Left ventricle myocardium inferior (tissue), 1 donor: ENCODE results near the gene TECPR1. TPM values are rescaled to one million over a fixed set of nuclear protein-coding genes. Genes with fewer than 3 reads are reported as not detected.

ENCODE experiments used
- DNase-seq: peaks from one replicate; pipeline ENCODE4 v3.0.0-alpha.2; 2020
- H3K27ac ChIP-seq: fragments of 200-600 bp; replicated peaks from 2 replicates; pipeline ENCODE4 v1.8.0; 2021
- H3K27me3 ChIP-seq: fragments of 200-600 bp; 2 replicates; pipeline ENCODE4 v1.8.0; 2021; ENCODE audit warnings: low read depth
- H3K36me3 ChIP-seq: fragments of 200-600 bp; 2 replicates; pipeline ENCODE4 v1.8.0; 2021
- H3K4me1 ChIP-seq: fragments of 200-600 bp; 2 replicates; pipeline ENCODE4 v1.8.0; 2021
- H3K4me3 ChIP-seq: fragments of 200-600 bp; 2 replicates; pipeline ENCODE4 v1.8.0; 2021; ENCODE audit warnings: mild to moderate bottlenecking, moderate library complexity
- H3K9me3 ChIP-seq: fragments of 200-600 bp; replicated peaks from 2 replicates; pipeline ENCODE4 v1.8.0; 2021
- intact Hi-C: fragments of 100-400 bp; cut with micrococcal nuclease; formaldehyde crosslinking; loops from one replicate; pipeline ENCODE4 v1.11.0; 2022
- total RNA-seq: library from RNA; stranded (reverse); fragmentation: NEBNext Ultra II Directional; extraction: Animal tissue kit (Norgen Biotek cat#: 25700); gene quantifications from one replicate; pipeline ENCODE4 v1.2.1, GENCODE V29; 2021
- TF ChIP-seq, protein P1 (sequence below): fragments of 200-600 bp; IDR thresholded peaks from 2 replicates; pipeline ENCODE4 v1.8.0; 2021; ENCODE audit warnings: antibody characterized with exemption, mild to moderate bottlenecking, borderline replicate concordance
- donor health status: DM: no; HTN: yes; CAD: no; lungs with severe emphysema.

TECPR1 gene
- total RNA-seq, 1 donor from 2014 or later, result 17.3 TPM

DNA sequence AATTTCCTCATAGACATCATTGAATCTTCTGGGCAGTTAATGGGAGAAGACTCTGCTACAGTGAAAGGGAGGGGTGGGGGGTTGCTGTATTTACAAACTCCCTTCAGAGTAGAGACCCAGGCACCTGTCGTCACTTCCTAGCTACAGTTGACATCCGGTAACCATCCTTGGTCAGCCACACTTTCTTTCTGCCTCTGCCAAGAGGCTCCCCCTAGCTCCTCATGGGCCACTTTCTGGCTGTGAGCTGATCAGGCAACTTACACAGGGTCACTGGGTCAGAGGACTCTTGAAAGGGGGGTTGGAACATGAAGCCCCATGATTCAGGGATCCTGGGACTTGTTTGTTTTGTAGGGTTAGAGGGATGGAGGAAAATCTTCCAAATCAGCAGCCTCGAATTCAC is 1.2 kb downstream of the TECPR1 start:
- intact Hi-C loops, result no loop called here
- H3K9me3 ChIP-seq, result no peaks in the 10 kb centered on the region
- peaks cover 3% of the 10 kb centered on the region for H3K36me3 ChIP-seq
- no peak for DNase-seq
- TF ChIP-seq, protein P1, sequence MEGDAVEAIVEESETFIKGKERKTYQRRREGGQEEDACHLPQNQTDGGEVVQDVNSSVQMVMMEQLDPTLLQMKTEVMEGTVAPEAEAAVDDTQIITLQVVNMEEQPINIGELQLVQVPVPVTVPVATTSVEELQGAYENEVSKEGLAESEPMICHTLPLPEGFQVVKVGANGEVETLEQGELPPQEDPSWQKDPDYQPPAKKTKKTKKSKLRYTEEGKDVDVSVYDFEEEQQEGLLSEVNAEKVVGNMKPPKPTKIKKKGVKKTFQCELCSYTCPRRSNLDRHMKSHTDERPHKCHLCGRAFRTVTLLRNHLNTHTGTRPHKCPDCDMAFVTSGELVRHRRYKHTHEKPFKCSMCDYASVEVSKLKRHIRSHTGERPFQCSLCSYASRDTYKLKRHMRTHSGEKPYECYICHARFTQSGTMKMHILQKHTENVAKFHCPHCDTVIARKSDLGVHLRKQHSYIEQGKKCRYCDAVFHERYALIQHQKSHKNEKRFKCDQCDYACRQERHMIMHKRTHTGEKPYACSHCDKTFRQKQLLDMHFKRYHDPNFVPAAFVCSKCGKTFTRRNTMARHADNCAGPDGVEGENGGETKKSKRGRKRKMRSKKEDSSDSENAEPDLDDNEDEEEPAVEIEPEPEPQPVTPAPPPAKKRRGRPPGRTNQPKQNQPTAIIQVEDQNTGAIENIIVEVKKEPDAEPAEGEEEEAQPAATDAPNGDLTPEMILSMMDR, result no peak
- H3K27me3 ChIP-seq, result no peaks in the 10 kb centered on the region
- H3K27ac ChIP-seq, result peak overlapping the region; percentile 91
- H3K4me3 ChIP-seq, result peak overlapping the region; percentile 90
- H3K4me1 ChIP-seq, result peaks cover 74% of the 10 kb centered on the region

DNA sequence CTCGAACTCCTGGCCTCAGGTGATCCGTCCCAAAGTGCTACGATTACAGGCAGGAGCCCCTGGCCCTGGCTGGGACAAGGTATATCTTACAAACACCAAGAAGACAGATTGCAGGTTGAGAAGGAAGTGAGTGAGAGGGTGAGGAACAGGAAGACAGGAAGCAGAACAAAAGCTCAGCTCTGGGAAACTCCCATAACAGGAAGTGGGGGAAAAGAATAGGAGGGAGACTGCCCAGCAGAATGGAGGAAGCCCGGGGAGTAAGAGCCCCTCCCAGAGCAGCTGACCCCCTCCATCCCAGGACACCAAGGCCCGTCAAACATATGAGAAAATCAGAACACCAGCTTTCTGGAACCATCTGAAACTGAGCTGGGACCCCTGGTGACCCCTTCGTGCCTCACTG is 2.9 kb downstream of the TECPR1 start:
- intact Hi-C loops, result no loop called here
- DNase-seq, result no peak
- Histone ChIP-seq H3K27me3 (no peaks in the 10 kb centered on the region), H3K9me3 (no peaks in the 10 kb centered on the region), H3K27ac (peak overlapping the region; percentile 91), H3K4me1 (peaks cover 86% of the 10 kb centered on the region), H3K4me3 (no peak overlapping the region), H3K36me3 (peaks cover 12% of the 10 kb centered on the region)
- TF ChIP-seq, protein P1, result no peak

DNA sequence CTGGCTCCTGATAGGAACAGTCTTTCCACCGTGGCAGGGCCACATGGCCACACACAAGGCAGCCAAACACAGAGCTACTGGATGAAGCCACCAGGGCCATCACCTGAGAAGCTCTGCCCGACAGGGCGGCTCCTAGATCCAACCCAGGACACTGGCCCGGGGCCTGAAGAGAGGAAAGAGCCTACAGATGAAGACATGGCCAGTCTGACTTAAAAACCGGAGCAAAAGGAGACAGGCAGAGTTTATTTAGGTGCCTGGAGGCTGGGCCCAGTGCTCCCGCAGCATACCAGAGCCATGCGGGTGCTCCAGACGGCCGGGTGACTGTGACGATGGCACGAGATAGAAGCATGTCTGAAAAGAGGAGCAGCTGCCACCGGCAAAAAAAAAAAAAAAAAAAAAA is 3.9 kb downstream of the TECPR1 start:
- TF ChIP-seq, protein P1, result no peak
- DNase-seq, result no peak
- Histone ChIP-seq H3K27me3 (no peaks in the 10 kb centered on the region), H3K27ac (peak overlapping the region; percentile 91), H3K9me3 (no peaks in the 10 kb centered on the region), H3K4me1 (peaks cover 81% of the 10 kb centered on the region), H3K4me3 (no peak overlapping the region), H3K36me3 (peaks cover 21% of the 10 kb centered on the region)
- intact Hi-C loops, result no loop called here

DNA sequence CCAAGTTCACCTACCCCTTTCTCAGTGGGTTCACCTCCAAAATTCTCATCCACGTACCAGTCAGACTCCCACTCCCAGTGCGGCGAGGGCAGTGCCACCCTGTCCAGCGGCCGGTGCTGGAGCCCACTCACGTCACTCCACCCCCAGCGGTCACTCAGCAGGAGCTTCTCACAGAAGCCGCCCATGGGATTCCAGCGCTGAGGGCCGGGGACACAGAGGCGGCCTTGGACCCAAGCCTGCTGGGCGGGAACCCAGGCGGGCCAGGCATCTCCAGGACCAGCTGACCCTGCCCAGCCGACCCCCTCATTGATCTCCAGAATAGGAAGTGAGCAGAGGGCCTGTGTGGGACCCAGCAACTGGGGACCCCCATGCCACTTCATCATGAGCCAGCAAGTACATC is 7.2 kb downstream of the TECPR1 start:
- intact Hi-C loops, result no loop called here
- Histone ChIP-seq H3K9me3 (no peaks in the 10 kb centered on the region), H3K4me3 (no peak overlapping the region), H3K4me1 (peaks cover 51% of the 10 kb centered on the region), H3K27me3 (no peaks in the 10 kb centered on the region), H3K36me3 (peaks cover 41% of the 10 kb centered on the region), H3K27ac (no peak overlapping the region)
- TF ChIP-seq, protein P1, result no peak
- DNase-seq, result no peak

DNA sequence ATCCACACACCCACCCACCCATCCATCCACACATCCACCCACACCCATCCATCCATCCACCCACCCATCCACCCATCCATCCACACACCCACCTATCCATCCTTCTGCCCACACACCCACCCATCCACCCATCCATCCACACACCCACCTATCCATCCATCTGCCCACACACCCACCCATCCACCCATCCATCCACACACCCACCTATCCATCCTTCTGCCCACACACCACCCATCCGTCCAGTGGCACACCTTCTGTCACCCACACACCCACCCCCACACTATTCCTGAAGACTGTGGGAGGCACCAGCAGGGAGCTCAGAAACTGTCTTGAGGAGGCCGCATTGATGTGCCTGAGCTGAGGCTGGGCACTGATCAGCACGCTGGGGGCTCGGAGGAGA is 9.1 kb downstream of the TECPR1 start:
- intact Hi-C loops, result no loop called here
- H3K4me1 ChIP-seq, result peaks cover 31% of the 10 kb centered on the region
- no peaks in the 10 kb centered on the region for H3K9me3 ChIP-seq
- H3K36me3 ChIP-seq, result peaks cover 61% of the 10 kb centered on the region
- H3K27me3 ChIP-seq, result no peaks in the 10 kb centered on the region
- no peak for DNase-seq
- TF ChIP-seq, protein P1, result no peak
- H3K4me3 ChIP-seq, result no peak overlapping the region
- no peak overlapping the region for H3K27ac ChIP-seq

DNA sequence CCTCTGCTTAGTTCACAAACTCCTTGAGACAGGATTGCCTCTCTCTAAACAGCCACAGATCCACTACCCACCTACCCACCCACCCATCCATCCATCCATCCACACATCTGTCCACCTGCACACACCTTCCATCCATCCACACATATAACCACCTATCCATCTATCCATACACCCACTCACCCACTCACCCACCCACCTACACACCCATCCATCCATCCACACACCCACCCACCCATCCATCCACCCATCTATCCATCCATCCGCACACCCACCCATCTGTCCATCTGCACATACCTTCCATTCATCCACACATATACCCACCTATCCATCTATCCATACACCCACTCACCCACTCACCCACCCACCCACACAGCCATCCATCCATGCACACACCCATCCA is 9.7 kb downstream of the TECPR1 start:
- H3K4me3 ChIP-seq, result no peak overlapping the region
- no peaks in the 10 kb centered on the region for H3K9me3 ChIP-seq
- intact Hi-C loops, result no loop called here
- H3K36me3 ChIP-seq, result peaks cover 66% of the 10 kb centered on the region
- TF ChIP-seq, protein P1, result no peak
- peaks cover 26% of the 10 kb centered on the region for H3K4me1 ChIP-seq
- no peak overlapping the region for H3K27ac ChIP-seq
- H3K27me3 ChIP-seq, result no peaks in the 10 kb centered on the region
- DNase-seq, result no peak
